ENCODE measurements around the gene PPP1R1C.

Gene PPP1R1C

DNA sequence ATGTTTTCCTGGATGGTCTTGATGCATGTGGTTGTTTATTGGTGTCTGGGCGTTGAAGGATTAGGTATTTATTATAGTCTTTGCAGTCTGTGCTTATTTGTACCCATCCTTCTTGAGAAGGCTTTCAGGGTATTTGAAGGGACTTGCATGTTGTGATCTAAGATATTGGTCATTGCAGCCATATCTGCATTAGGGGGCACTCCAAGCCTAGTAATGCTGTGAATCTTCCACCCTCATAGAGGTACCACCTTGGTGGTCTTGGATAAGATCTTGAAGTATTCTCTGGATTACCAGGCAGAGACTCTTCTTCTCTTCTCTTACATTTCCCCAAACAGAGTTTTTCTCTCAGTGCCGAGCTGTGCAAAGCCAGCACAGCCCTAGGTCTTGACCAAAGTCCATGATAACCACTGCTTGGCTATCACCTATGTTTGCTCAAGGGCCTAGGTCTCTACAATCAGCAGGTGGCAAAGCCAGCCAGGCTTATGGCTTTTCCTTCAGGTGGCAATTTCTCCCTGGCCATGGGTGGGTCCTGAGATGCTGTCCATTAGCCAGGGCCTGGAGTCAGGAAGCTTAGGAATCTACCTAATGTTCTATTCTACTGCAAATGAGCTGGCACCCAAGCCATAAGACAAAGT, 15.4 kb upstream of the PPP1R1C start:
- Histone ChIP-seq H3K36me3 (ENCODE audit: control insufficient read depth in 2 of 2, insufficient read depth in 2 of 2, low read length in 2 of 2) (no peaks in the 10 kb centered on the region), H3K4me3 (ENCODE audit: low read length in 2 of 2) (no peak overlapping the region), H3K27me3 (ENCODE audit: control insufficient read depth in 2 of 2, insufficient read depth in 2 of 2, low read length in 2 of 2) (no peaks in the 10 kb centered on the region), H3K4me1 (ENCODE audit: control insufficient read depth in 2 of 2, insufficient read depth in 2 of 2, low read length in 2 of 2) (no peaks in the 10 kb centered on the region), H3K27ac (ENCODE audit: low read depth in 2 of 2, low read length in 2 of 2) (no peak overlapping the region), H3K9me3 (ENCODE audit: control insufficient read depth in 2 of 2, low read length in 2 of 2) (peaks cover 0 to 2% of the 10 kb centered on the region in 2 donors), H3K9ac (ENCODE audit: low read depth in 1 of 2, low read length in 2 of 2) (no peak overlapping the region)

DNA sequence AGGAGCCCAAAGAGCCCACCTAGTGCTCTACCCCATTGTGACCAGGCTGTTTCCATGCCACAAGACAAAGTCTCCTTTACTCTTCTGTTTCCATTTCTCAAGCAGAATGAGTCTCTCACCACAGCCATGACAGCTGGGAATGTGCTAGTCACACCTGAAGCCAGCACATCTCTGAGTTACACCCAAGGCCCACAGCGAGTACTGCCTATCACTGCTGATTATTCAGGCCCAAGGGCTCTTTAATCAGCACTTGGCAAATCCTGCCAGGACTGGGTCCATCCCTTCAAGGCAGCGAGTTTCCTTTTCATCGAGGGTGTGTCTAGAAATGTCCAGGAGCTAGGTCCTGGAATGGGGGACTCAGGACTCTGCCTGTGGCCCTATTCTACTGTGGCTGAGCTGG, 14.6 kb upstream of the PPP1R1C start:
- Histone ChIP-seq H3K36me3 (ENCODE audit: control insufficient read depth in 2 of 2, insufficient read depth in 2 of 2, low read length in 2 of 2) (no peaks in the 10 kb centered on the region), H3K27ac (ENCODE audit: low read depth in 2 of 2, low read length in 2 of 2) (no peak overlapping the region), H3K27me3 (ENCODE audit: control insufficient read depth in 2 of 2, insufficient read depth in 2 of 2, low read length in 2 of 2) (no peaks in the 10 kb centered on the region), H3K9ac (ENCODE audit: low read depth in 1 of 2, low read length in 2 of 2) (no peak overlapping the region), H3K4me3 (ENCODE audit: low read length in 2 of 2) (no peak overlapping the region), H3K4me1 (ENCODE audit: control insufficient read depth in 2 of 2, insufficient read depth in 2 of 2, low read length in 2 of 2) (no peaks in the 10 kb centered on the region), H3K9me3 (ENCODE audit: control insufficient read depth in 2 of 2, low read length in 2 of 2) (peaks cover 0 to 2% of the 10 kb centered on the region in 2 donors)

DNA sequence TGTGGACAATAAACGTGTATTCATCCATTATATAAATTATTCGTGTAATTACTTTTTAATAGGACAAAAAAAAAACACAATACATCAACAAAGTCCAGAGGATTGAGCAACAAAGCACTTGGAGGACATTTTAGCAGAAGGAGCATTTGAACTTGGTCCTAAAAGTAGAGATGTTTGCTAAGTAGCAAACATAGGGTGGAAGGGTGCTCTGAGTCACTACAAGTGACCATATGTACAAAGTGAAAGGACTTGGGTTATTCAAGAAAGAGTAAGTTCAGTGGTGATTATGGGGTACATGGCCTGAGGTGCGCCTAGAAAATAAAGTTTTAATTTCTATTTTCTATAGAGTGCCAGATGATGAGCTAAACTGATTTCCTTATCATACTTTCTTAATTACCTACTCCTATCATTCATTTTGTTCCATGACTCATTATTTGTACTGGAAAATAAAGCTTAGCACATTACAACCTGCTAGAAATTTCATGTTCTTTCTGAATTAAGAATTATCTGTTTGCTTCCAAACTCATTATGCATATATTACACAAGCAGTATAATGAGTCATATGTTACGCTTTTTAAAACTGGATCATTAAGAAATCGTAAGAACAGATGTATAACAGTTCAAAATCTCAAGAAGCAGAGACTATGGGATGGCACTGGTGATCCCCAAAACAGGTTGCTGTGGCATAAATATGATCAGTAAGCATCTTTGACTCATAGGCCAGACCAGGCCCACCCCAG, 13.1 kb upstream of the PPP1R1C start:
- Histone ChIP-seq H3K9ac (ENCODE audit: low read depth in 1 of 2, low read length in 2 of 2) (no peak overlapping the region), H3K4me3 (ENCODE audit: low read length in 2 of 2) (no peak overlapping the region), H3K36me3 (ENCODE audit: control insufficient read depth in 2 of 2, insufficient read depth in 2 of 2, low read length in 2 of 2) (no peaks in the 10 kb centered on the region), H3K27me3 (ENCODE audit: control insufficient read depth in 2 of 2, insufficient read depth in 2 of 2, low read length in 2 of 2) (no peaks in the 10 kb centered on the region), H3K4me1 (ENCODE audit: control insufficient read depth in 2 of 2, insufficient read depth in 2 of 2, low read length in 2 of 2) (no peaks in the 10 kb centered on the region), H3K27ac (ENCODE audit: low read depth in 2 of 2, low read length in 2 of 2) (no peak overlapping the region), H3K9me3 (ENCODE audit: control insufficient read depth in 2 of 2, low read length in 2 of 2) (peaks cover 0 to 2% of the 10 kb centered on the region in 2 donors)

DNA sequence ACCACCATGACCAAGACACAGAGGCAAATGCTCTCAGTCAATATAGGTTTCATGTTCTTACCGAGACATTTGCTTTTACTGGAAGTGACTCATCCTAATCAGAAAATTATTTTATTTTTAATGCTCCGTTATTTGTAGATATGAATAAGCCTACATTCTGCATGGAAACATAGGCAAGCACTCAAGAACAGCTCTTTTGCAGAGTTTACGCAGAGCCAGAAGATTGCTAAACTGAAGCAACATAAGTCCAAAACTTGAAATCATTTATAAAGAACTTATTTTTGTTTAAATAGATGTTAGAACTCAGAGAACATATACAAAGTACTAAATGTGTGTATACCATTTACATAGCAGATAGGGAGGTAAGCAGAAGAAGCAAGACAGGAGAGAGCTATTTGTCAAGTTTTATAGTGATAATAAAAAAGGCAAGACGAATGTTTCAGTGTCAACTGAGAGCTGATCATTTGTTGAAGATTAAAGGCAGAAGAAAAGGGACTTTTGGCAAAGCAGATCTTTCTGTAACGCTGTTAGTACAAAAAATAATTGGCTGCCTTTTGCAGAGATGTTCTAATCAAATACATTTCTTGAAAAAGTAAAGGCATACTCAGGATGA, 12.4 kb upstream of the PPP1R1C start:
- peaks cover 0 to 2% of the 10 kb centered on the region in 2 donors for H3K9me3 ChIP-seq (ENCODE audit: control insufficient read depth in 2 of 2, low read length in 2 of 2)
- no peak overlapping the region for H3K27ac ChIP-seq (ENCODE audit: low read depth in 2 of 2, low read length in 2 of 2)
- no peaks in the 10 kb centered on the region for H3K4me1 ChIP-seq (ENCODE audit: control insufficient read depth in 2 of 2, insufficient read depth in 2 of 2, low read length in 2 of 2)
- H3K27me3 ChIP-seq (ENCODE audit: control insufficient read depth in 2 of 2, insufficient read depth in 2 of 2, low read length in 2 of 2): no peaks in the 10 kb centered on the region
- no peaks in the 10 kb centered on the region for H3K36me3 ChIP-seq (ENCODE audit: control insufficient read depth in 2 of 2, insufficient read depth in 2 of 2, low read length in 2 of 2)
- no peak overlapping the region for H3K4me3 ChIP-seq (ENCODE audit: low read length in 2 of 2)
- H3K9ac ChIP-seq (ENCODE audit: low read depth in 1 of 2, low read length in 2 of 2): no peak overlapping the region

DNA sequence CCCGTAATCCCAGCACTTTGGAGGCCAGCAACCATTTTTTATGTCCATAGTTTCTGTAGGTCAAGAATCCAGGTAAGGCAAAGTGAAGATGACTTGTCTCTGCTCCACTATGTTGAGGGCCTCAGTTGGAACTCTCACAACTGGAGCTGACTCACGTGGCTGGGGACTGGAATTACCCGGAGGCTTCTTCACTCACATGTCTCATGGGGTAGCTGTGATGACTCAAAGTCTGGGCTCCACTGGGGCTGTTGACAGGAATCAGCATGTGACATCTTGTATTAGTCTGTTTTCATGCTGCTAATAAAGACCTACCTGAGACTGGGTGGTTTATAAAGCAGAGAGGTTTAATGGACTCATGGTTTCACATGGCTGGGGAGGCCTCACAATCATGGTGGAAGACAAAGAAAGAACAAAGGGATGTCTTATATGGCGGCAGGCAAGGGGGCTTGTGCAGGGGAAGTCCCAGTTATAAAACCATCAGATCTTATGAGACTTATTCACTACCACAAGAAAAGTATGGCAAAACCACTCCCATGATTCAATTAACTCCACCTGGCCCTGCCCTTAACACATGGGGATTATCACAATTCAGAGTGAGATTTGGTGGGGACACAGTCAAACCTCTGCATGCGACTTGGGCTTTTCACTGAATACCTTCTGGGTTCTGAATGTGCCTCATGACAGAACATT, 7.8 kb upstream of the PPP1R1C start:
- H3K4me1 ChIP-seq (ENCODE audit: control insufficient read depth in 2 of 2, insufficient read depth in 2 of 2, low read length in 2 of 2): no peaks in the 10 kb centered on the region
- H3K9me3 ChIP-seq (ENCODE audit: control insufficient read depth in 2 of 2, low read length in 2 of 2): no peaks in the 10 kb centered on the region
- no peak overlapping the region for H3K27ac ChIP-seq (ENCODE audit: low read depth in 2 of 2, low read length in 2 of 2)
- no peak overlapping the region for H3K4me3 ChIP-seq (ENCODE audit: low read length in 2 of 2)
- no peak overlapping the region for H3K9ac ChIP-seq (ENCODE audit: low read depth in 1 of 2, low read length in 2 of 2)
- no peaks in the 10 kb centered on the region for H3K27me3 ChIP-seq (ENCODE audit: control insufficient read depth in 2 of 2, insufficient read depth in 2 of 2, low read length in 2 of 2)
- no peaks in the 10 kb centered on the region for H3K36me3 ChIP-seq (ENCODE audit: control insufficient read depth in 2 of 2, insufficient read depth in 2 of 2, low read length in 2 of 2)

DNA sequence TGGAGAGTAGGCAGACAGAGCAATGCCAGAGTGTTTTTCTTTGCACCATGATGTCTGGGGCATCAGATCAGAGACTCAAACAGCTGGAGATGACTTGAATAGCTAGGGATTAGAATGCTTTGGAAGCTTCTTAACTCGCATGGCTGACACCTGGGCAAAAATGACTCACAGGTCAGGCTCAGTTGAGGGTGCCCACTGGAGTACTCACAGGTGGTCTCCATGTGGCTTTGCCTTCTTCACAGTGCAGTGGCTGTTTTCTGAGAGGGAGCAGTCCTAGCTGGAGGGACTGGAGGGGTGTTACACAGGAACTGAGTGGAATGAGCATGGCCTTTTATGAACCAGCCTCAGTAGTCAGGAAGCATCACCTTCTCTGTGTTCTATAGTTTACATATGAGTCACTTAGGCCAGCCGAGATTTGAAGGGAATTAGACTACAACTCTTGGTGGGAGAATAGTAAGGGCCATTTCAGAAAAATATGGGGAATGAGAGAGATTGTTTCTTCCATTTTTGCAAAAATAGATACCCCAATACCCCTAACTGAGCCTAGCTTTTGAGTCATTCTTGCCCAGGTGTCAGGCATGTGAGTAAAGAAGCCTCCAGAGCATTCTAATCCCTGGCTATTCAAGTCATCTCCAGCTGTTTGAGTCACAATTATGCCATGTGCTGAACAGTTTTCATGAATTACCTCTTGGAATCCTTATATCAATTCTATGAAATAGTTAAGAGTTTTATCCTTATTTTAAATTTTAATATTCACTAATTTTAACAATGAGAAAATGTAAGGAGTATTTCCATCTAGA, 7.1 kb upstream of the PPP1R1C start:
- no peaks in the 10 kb centered on the region for H3K9me3 ChIP-seq (ENCODE audit: control insufficient read depth in 2 of 2, low read length in 2 of 2)
- no peaks in the 10 kb centered on the region for H3K27me3 ChIP-seq (ENCODE audit: control insufficient read depth in 2 of 2, insufficient read depth in 2 of 2, low read length in 2 of 2)
- no peak overlapping the region for H3K27ac ChIP-seq (ENCODE audit: low read depth in 2 of 2, low read length in 2 of 2)
- no peaks in the 10 kb centered on the region for H3K36me3 ChIP-seq (ENCODE audit: control insufficient read depth in 2 of 2, insufficient read depth in 2 of 2, low read length in 2 of 2)
- H3K4me3 ChIP-seq (ENCODE audit: low read length in 2 of 2): no peak overlapping the region
- H3K9ac ChIP-seq (ENCODE audit: low read depth in 1 of 2, low read length in 2 of 2): no peak overlapping the region
- no peaks in the 10 kb centered on the region for H3K4me1 ChIP-seq (ENCODE audit: control insufficient read depth in 2 of 2, insufficient read depth in 2 of 2, low read length in 2 of 2)

DNA sequence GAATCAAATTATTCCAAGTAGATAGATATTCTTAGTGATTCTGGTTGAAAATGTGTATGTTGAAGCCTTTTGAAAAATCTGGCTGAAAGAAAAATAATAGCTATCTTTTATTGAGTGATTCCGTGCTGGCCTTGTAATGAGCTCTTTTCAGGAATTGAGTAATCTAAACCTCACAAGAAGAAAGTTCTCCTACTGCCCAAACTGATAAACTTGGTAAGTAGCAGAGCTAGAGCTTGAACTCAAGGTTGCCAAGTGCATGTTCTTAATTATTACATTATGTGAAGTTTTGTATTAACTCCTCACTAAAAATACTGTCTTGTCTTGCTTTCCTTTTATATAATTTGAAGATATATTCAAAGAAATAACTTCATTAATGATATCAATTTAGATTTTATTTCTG, 1.6 kb upstream of the PPP1R1C start:
- H3K9me3 ChIP-seq (ENCODE audit: control insufficient read depth in 2 of 2, low read length in 2 of 2): no peaks in the 10 kb centered on the region
- no peaks in the 10 kb centered on the region for H3K27me3 ChIP-seq (ENCODE audit: control insufficient read depth in 2 of 2, insufficient read depth in 2 of 2, low read length in 2 of 2)
- H3K27ac ChIP-seq (ENCODE audit: low read depth in 2 of 2, low read length in 2 of 2): no peak overlapping the region
- no peak overlapping the region for H3K4me3 ChIP-seq (ENCODE audit: low read length in 2 of 2)
- no peaks in the 10 kb centered on the region for H3K4me1 ChIP-seq (ENCODE audit: control insufficient read depth in 2 of 2, insufficient read depth in 2 of 2, low read length in 2 of 2)
- no peaks in the 10 kb centered on the region for H3K36me3 ChIP-seq (ENCODE audit: control insufficient read depth in 2 of 2, insufficient read depth in 2 of 2, low read length in 2 of 2)
- no peak overlapping the region for H3K9ac ChIP-seq (ENCODE audit: low read depth in 1 of 2, low read length in 2 of 2)

DNA sequence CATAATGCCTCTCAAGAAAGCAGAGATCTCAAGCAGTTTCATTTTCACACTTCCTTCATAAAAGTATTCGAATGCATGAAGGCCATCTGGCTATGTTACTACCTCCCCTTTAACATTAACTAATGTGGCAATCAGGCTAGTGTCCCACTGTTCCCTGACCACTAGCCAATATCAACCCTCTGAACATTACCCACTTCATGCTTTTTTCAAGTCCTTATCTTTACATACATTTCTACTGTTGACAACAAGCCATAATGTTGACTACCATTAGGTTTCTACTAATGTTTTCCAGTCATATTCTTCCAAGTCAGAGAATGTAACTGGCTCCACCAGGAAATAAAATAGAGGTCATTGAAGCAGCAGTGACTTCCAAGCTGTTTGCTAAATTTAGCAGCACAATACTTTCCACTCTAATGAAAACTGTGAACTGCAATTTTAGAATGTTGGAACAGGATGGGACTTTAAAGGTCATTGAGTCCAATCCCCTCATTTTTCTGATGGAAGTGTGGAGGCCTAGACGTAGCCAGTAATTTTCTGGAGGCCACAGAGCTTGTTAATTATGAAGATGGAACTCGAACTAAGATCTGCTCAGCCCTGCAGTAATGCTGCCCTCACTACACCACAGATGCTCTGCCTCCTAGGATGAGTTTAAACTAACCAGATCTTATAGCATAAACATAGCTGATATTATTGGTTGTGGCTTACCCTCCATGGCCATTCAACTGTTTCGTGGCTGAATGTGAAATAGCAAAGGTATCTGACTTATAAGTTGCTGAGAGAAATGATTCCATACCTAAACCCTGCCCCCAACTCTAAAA, 630 bp upstream of the PPP1R1C start:
- H3K4me1 ChIP-seq (ENCODE audit: control insufficient read depth in 2 of 2, insufficient read depth in 2 of 2, low read length in 2 of 2): no peaks in the 10 kb centered on the region
- no peak overlapping the region for H3K9ac ChIP-seq (ENCODE audit: low read depth in 1 of 2, low read length in 2 of 2)
- H3K4me3 ChIP-seq (ENCODE audit: low read length in 2 of 2): no peak overlapping the region
- no peaks in the 10 kb centered on the region for H3K27me3 ChIP-seq (ENCODE audit: control insufficient read depth in 2 of 2, insufficient read depth in 2 of 2, low read length in 2 of 2)
- H3K36me3 ChIP-seq (ENCODE audit: control insufficient read depth in 2 of 2, insufficient read depth in 2 of 2, low read length in 2 of 2): no peaks in the 10 kb centered on the region
- H3K27ac ChIP-seq (ENCODE audit: low read depth in 2 of 2, low read length in 2 of 2): no peak overlapping the region
- no peaks in the 10 kb centered on the region for H3K9me3 ChIP-seq (ENCODE audit: control insufficient read depth in 2 of 2, low read length in 2 of 2)

DNA sequence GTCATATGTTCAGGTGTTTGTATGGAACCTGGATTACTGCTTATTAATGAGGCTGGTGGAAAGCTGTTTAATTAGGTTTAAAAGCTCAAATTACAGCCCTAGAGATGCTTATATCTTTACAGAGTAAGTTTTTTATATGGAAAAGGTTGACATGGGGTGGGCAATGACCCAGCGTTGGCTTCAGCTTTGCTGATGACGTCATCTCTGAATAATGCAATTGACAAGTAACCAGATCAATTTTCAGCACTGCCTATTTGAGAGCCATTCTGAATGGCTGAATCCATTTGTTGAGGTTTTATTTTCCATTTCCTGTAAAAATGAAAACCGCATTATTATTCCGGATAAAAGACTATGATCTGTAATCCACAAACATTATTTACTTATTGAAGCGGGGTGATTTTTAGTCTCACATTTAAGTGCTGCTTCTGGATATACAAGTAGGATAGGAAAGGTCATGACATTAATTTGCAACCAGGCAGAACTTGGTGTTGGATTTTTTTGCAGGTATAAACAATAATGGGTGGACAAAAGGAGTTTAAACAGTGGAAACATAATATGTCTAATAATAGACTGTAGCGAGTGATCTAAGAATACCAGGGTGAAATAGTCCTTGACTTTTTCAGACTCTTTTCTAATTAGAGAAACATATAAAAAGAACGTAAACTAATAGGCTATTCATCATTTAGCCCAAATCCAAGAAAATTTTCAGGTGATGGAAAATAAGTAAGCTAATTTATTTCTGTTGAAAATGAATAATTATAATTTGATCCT, 2.7 kb downstream of the PPP1R1C start:
- Histone ChIP-seq H3K27me3 (ENCODE audit: control insufficient read depth in 2 of 2, insufficient read depth in 2 of 2, low read length in 2 of 2) (no peaks in the 10 kb centered on the region), H3K4me1 (ENCODE audit: control insufficient read depth in 2 of 2, insufficient read depth in 2 of 2, low read length in 2 of 2) (no peaks in the 10 kb centered on the region), H3K4me3 (ENCODE audit: low read length in 2 of 2) (no peak overlapping the region), H3K9ac (ENCODE audit: low read depth in 1 of 2, low read length in 2 of 2) (no peak overlapping the region), H3K27ac (ENCODE audit: low read depth in 2 of 2, low read length in 2 of 2) (no peak overlapping the region), H3K36me3 (ENCODE audit: control insufficient read depth in 2 of 2, insufficient read depth in 2 of 2, low read length in 2 of 2) (no peaks in the 10 kb centered on the region), H3K9me3 (ENCODE audit: control insufficient read depth in 2 of 2, low read length in 2 of 2) (no peaks in the 10 kb centered on the region)
